Fibroblast of lung (primary cell): ENCODE measurements around the gene JAM2.

ENCODE experiments used
- EZH2 ChIP-seq: IDR thresholded peaks from 2 replicates; pipeline ENCODE4 v1.5.1; 2012; ENCODE audit warnings: low read length, control low read depth, mild to moderate bottlenecking; ENCODE audit errors: missing control alignments
- TF ChIP-seq, protein P1 (sequence below), 2 donors: IDR thresholded peaks in 1 of 2; conservative IDR thresholded peaks in 1 of 2; 1 replicate in 1 of 2; 2 replicates in 1 of 2; pipeline ENCODE4 v1.5.1; 2011 to 2012; ENCODE audit warnings: low read length in 2 of 2, control low read depth in 1 of 2, inconsistent platforms in 1 of 2, low read depth in 1 of 2, mild to moderate bottlenecking in 1 of 2

DNA sequence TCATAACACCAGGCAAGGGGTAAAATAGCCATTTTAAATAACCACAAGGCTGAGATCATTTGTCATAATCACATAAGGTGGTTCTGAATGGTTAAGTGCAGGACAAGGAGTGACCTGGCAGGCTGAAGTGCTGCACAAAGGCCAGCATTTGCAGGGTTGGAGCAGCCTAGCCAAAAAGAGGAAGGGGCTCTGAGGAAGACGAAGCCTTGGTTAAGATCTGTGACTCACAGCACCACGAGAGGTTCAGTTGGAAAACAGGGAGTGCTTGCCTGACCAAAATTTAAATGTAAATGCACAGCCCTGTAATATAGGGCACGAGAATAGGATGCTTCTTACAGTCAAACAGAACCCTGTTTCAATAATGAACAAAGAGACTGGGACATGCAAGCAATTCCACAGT lies 83.6 kb downstream of the JAM2 start:
- TF ChIP-seq, protein P1, sequence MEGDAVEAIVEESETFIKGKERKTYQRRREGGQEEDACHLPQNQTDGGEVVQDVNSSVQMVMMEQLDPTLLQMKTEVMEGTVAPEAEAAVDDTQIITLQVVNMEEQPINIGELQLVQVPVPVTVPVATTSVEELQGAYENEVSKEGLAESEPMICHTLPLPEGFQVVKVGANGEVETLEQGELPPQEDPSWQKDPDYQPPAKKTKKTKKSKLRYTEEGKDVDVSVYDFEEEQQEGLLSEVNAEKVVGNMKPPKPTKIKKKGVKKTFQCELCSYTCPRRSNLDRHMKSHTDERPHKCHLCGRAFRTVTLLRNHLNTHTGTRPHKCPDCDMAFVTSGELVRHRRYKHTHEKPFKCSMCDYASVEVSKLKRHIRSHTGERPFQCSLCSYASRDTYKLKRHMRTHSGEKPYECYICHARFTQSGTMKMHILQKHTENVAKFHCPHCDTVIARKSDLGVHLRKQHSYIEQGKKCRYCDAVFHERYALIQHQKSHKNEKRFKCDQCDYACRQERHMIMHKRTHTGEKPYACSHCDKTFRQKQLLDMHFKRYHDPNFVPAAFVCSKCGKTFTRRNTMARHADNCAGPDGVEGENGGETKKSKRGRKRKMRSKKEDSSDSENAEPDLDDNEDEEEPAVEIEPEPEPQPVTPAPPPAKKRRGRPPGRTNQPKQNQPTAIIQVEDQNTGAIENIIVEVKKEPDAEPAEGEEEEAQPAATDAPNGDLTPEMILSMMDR (conservative IDR thresholded peaks at IDR 0.05 in 1 of 2, IDR thresholded peaks at IDR 0.05 in 1 of 2; ENCODE audit: low read depth in 1 of 2, low read length in 2 of 2), result no peak
- no peak for TF ChIP-seq EZH2
